ENCODE data around the gene ARHGAP24.

ARHGAP24 gene

GRCh38 chr4:85580489-85580888, 105.5 kb downstream of the ARHGAP24 start:
- DNase-seq (ENCODE audit: low spot score), result no peak

- no peak for DNase-seq (ENCODE audit: low spot score)
These were observed 113.0 kb downstream of the ARHGAP24 start for GRCh38 chr4:85587952-85588351.

- no peak for DNase-seq (ENCODE audit: low spot score)
These were observed 116.6 kb downstream of the ARHGAP24 start for GRCh38 chr4:85591406-85592098.

GRCh38 chr4:85595098-85595775, 120.3 kb downstream of the ARHGAP24 start:
- DNase-seq (ENCODE audit: low spot score), result no peak

- no peak for DNase-seq (ENCODE audit: low spot score)
These were observed 121.0 kb downstream of the ARHGAP24 start for GRCh38 chr4:85595796-85596559.

- no peak for DNase-seq (ENCODE audit: low spot score)
These were observed 124.0 kb downstream of the ARHGAP24 start for GRCh38 chr4:85598936-85599335.

GRCh38 chr4:85600501-85600900, 125.6 kb downstream of the ARHGAP24 start:
- no peak for DNase-seq (ENCODE audit: low spot score)

- no peak for DNase-seq (ENCODE audit: low spot score)
These were observed 128.7 kb downstream of the ARHGAP24 start for GRCh38 chr4:85603437-85604336.

- DNase-seq (ENCODE audit: low spot score), result no peak
These were observed 131.6 kb downstream of the ARHGAP24 start for GRCh38 chr4:85606505-85606904.

GRCh38 chr4:85607624-85608023, 132.7 kb downstream of the ARHGAP24 start:
- no peak for DNase-seq (ENCODE audit: low spot score)

- DNase-seq (ENCODE audit: low spot score), result no peak
These were observed 135.5 kb downstream of the ARHGAP24 start for GRCh38 chr4:85610450-85610849.

GRCh38 chr4:85611661-85612060, 136.7 kb downstream of the ARHGAP24 start:
- no peak for DNase-seq (ENCODE audit: low spot score)

GRCh38 chr4:85613901-85614300, 139.0 kb downstream of the ARHGAP24 start:
- no peak for DNase-seq (ENCODE audit: low spot score)

GRCh38 chr4:85615952-85616351, 141.0 kb downstream of the ARHGAP24 start:
- no peak for DNase-seq (ENCODE audit: low spot score)

- DNase-seq (ENCODE audit: low spot score), result no peak
These were observed 142.3 kb downstream of the ARHGAP24 start for GRCh38 chr4:85617202-85617601.

GRCh38 chr4:85632981-85633380, 158.0 kb downstream of the ARHGAP24 start:
- DNase-seq (ENCODE audit: low spot score), result no peak

- no peak for DNase-seq (ENCODE audit: low spot score)
These were observed 162.8 kb downstream of the ARHGAP24 start for GRCh38 chr4:85637778-85638177.

- DNase-seq (ENCODE audit: low spot score), result no peak
These were observed 165.0 kb downstream of the ARHGAP24 start for GRCh38 chr4:85639946-85640345.

GRCh38 chr4:85642356-85643100, 167.6 kb downstream of the ARHGAP24 start:
- no peak for DNase-seq (ENCODE audit: low spot score)

GRCh38 chr4:85644061-85644460, 169.1 kb downstream of the ARHGAP24 start:
- no peak for DNase-seq (ENCODE audit: low spot score)

- DNase-seq (ENCODE audit: low spot score), result no peak
These were observed 176.0 kb downstream of the ARHGAP24 start for GRCh38 chr4:85650908-85651307.
